Naive thymus-derived CD4-positive, alpha-beta T cell (primary cell): ENCODE results near the gene PARN. TPM values are rescaled to one million over a fixed set of nuclear protein-coding genes. Genes with fewer than 3 reads are reported as not detected.
A peak's percentile ranks its signal among the peaks of the same experiment; 100 is the strongest.
"Not testable (repeated sequence)": the region's sequence is repeated elsewhere in the genome, so short reads cannot be mapped to it uniquely, and the experiment has no call there.

Source experiments
- ATAC-seq: fragments of 150-1000 bp; cut with Tn5 transposase; 2 replicates; pipeline ENCODE4 v1.10.0; 2021; ENCODE audit warnings: mild to moderate bottlenecking, moderate library complexity
- CTCF ChIA-PET: fragments of 350-600 bp; sonication (Branson Sonifier 250); formaldehyde crosslinking; loops from one replicate; lab custom pipeline; 2021; ENCODE audit warnings: antibody characterized with exemption; lab: Charles Lee
- POLR2A ChIA-PET: fragments of 350-600 bp; sonication (Branson Sonifier 250); formaldehyde crosslinking; loops from one replicate; lab custom pipeline; 2021; ENCODE audit warnings: antibody characterized with exemption, inconsistent platforms; lab: Charles Lee
- DNase-seq, 9 donors: peaks; one replicate each; pipeline versions ENCODE4 v3.0.0 to v3.0.0-alpha.2; 2020 to 2022; ENCODE audit warnings: mixed read lengths in 1 of 9
- H3K27ac ChIP-seq: one replicate; pipeline ENCODE4 v1.7.0; 2013; ENCODE audit warnings: mild to moderate bottlenecking, low read depth, low read length, moderate library complexity
- H3K27me3 ChIP-seq, 2 donors: one replicate each; pipeline ENCODE4 v1.7.0; 2013; ENCODE audit warnings: low read length in 2 of 2, mild to moderate bottlenecking in 2 of 2, moderate library complexity in 2 of 2; ENCODE audit not compliant: control insufficient read depth in 2 of 2, insufficient read depth in 2 of 2
- H3K36me3 ChIP-seq, 3 experiments: 1 replicate in 2 of 3; 2 replicates in 1 of 3; pipeline ENCODE4 v1.7.0; 2013; ENCODE audit warnings: low read length in 3 of 3, mild to moderate bottlenecking in 3 of 3, moderate library complexity in 1 of 3; ENCODE audit not compliant: insufficient read depth in 3 of 3, control insufficient read depth in 2 of 3
- H3K4me1 ChIP-seq, 2 donors: one replicate each; pipeline ENCODE4 v1.7.0; 2013; ENCODE audit warnings: low read length in 2 of 2, mild to moderate bottlenecking in 2 of 2, moderate library complexity in 1 of 2; ENCODE audit not compliant: control insufficient read depth in 2 of 2, insufficient read depth in 2 of 2
- H3K4me3 ChIP-seq: 2 replicates; pipeline ENCODE4 v1.7.0; 2013; ENCODE audit warnings: mild to moderate bottlenecking, low read length
- H3K9me3 ChIP-seq, 3 experiments: 1 replicate in 2 of 3; 2 replicates in 1 of 3; pipeline ENCODE4 v1.7.0; 2013; ENCODE audit warnings: low read length in 3 of 3; ENCODE audit not compliant: control insufficient read depth in 2 of 3
- H3K27ac Mint-ChIP-seq, 9 donors: one replicate each; pipeline ENCODE4 v1.8.0; 2020 to 2022; ENCODE audit warnings: mixed read lengths in 9 of 9, mild to moderate bottlenecking in 8 of 9, moderate library complexity in 5 of 9, inconsistent platforms in 2 of 9
- H3K27me3 Mint-ChIP-seq, 5 donors: one replicate each; pipeline ENCODE4 v1.8.0; 2021 to 2022; ENCODE audit warnings: mixed read lengths in 5 of 5, mild to moderate bottlenecking in 1 of 5
- H3K36me3 Mint-ChIP-seq, 5 donors: one replicate each; pipeline ENCODE4 v1.8.0; 2020 to 2022; ENCODE audit warnings: mixed read lengths in 5 of 5, mild to moderate bottlenecking in 3 of 5, inconsistent platforms in 1 of 5
- H3K4me1 Mint-ChIP-seq, 7 donors: one replicate each; pipeline ENCODE4 v1.8.0; 2020 to 2022; ENCODE audit warnings: mixed read lengths in 7 of 7, mild to moderate bottlenecking in 3 of 7, inconsistent platforms in 1 of 7
- H3K4me3 Mint-ChIP-seq, 10 donors: one replicate each; pipeline ENCODE4 v1.8.0; 2020 to 2022; ENCODE audit warnings: mild to moderate bottlenecking in 10 of 10, mixed read lengths in 10 of 10, moderate library complexity in 6 of 10, inconsistent platforms in 2 of 10
- H3K9me3 Mint-ChIP-seq, 11 donors: one replicate each; pipeline ENCODE4 v1.8.0; 2020 to 2022; ENCODE audit warnings: mixed read lengths in 11 of 11, mild to moderate bottlenecking in 4 of 11, inconsistent platforms in 1 of 11, moderate library complexity in 1 of 11
- intact Hi-C, 2 donors: fragments of 100-400 bp; cut with micrococcal nuclease; formaldehyde crosslinking; loops; one replicate each; pipeline ENCODE4 v1.15.1; 2023
- polyA plus RNA-seq, 2 donors: library from polyadenylated mRNA; unstranded; fragments of 300-500 nt; fragmentation: Illumina TruSeq; gene quantifications; one replicate each; pipeline ENCODE4 v1.2.3, GENCODE V29; 2021
- total RNA-seq, 6 experiments: library from RNA in 5 of 6; stranded (reverse) in 5 of 6; gene quantifications; 1 replicate in 5 of 6; 2 replicates in 1 of 6; pipeline ENCODE4 v1.2.3 and lab custom pipeline; 2021 to 2026

Gene PARN
- total and polyA plus RNA-seq, 7 experiments from 2014 or later = 41.6 to 51.4 (median 46.9) TPM

GRCh38 chr16:14649816-14650215 is 19.8 kb upstream of the PARN start:
- peak overlapping the region in 3 of 9 donors; percentile 8 to 32 (median 15) for H3K27ac Mint-ChIP-seq
- H3K27me3 Mint-ChIP-seq = no peaks in the 10 kb centered on the region
- H3K4me1 ChIP-seq = no peaks in the 10 kb centered on the region
- H3K9me3 ChIP-seq = no peaks in the 10 kb centered on the region
- no peak overlapping the region for H3K27ac ChIP-seq
- no peaks in the 10 kb centered on the region for H3K4me1 Mint-ChIP-seq
- CTCF ChIA-PET = no interaction called here
- POLR2A ChIA-PET = no interaction called here
- peaks cover 10 to 82% (median 23%) of the 10 kb centered on the region in 3 experiments for H3K36me3 ChIP-seq
- no peak for ATAC-seq
- intact Hi-C loops = no loop called here
- peaks cover 0 to 22% (median 11%) of the 10 kb centered on the region in 5 donors for H3K36me3 Mint-ChIP-seq
- no peaks in the 10 kb centered on the region for H3K9me3 Mint-ChIP-seq
- no peak overlapping the region for H3K4me3 Mint-ChIP-seq
- H3K4me3 ChIP-seq = no peak overlapping the region
- DNase-seq = no peak
- H3K27me3 ChIP-seq = no peaks in the 10 kb centered on the region

GRCh38 chr16:14641926-14642325 is 11.9 kb upstream of the PARN start:
- intact Hi-C loops = no loop called here
- Mint-ChIP-seq H3K9me3 (no peaks in the 10 kb centered on the region), H3K36me3 (peaks cover 0 to 15% (median 0%) of the 10 kb centered on the region in 5 donors), H3K27me3 (no peaks in the 10 kb centered on the region), H3K4me1 (peaks cover 0 to 38% (median 27%) of the 10 kb centered on the region in 7 donors), H3K4me3 (no peak overlapping the region), H3K27ac (peak overlapping the region in 5 of 9 donors; percentile 21 to 65 (median 51))
- Histone ChIP-seq H3K9me3 (no peaks in the 10 kb centered on the region), H3K27ac (no peak overlapping the region), H3K4me1 (no peaks in the 10 kb centered on the region), H3K27me3 (no peaks in the 10 kb centered on the region), H3K36me3 (peaks cover 0 to 65% (median 11%) of the 10 kb centered on the region in 3 experiments), H3K4me3 (no peak overlapping the region)
- DNase-seq (no peak), ATAC-seq (no peak)
- ChIA-PET POLR2A (no interaction called here), CTCF (no interaction called here)

- peaks cover 0 to 58% (median 11%) of the 10 kb centered on the region in 3 experiments for H3K36me3 ChIP-seq
- H3K27me3 ChIP-seq = no peaks in the 10 kb centered on the region
- H3K27ac ChIP-seq = no peak overlapping the region
- no peaks in the 10 kb centered on the region for H3K4me1 ChIP-seq
- ChIA-PET CTCF (no interaction called here), POLR2A (no interaction called here)
- Mint-ChIP-seq H3K36me3 (peaks cover 0 to 15% (median 0%) of the 10 kb centered on the region in 5 donors), H3K27ac (peak overlapping the region in 3 of 9 donors; percentile 23 to 78 (median 63)), H3K9me3 (no peaks in the 10 kb centered on the region), H3K27me3 (no peaks in the 10 kb centered on the region), H3K4me3 (no peak overlapping the region), H3K4me1 (peaks cover 4 to 45% (median 34%) of the 10 kb centered on the region in 7 donors)
- intact Hi-C loops = no loop called here
- DNase-seq (no peak), ATAC-seq (no peak)
- H3K4me3 ChIP-seq = no peak overlapping the region
- H3K9me3 ChIP-seq = no peaks in the 10 kb centered on the region
These were observed 11.1 kb upstream of the PARN start for GRCh38 chr16:14641206-14641605.

- Mint-ChIP-seq H3K4me1 (peaks cover 9 to 50% (median 39%) of the 10 kb centered on the region in 7 donors), H3K9me3 (no peaks in the 10 kb centered on the region), H3K4me3 (no peak overlapping the region), H3K36me3 (peaks cover 0 to 19% (median 0%) of the 10 kb centered on the region in 5 donors), H3K27ac (peak overlapping the region in 7 of 9 donors; percentile 8 to 78 (median 45)), H3K27me3 (no peaks in the 10 kb centered on the region)
- Histone ChIP-seq H3K27ac (no peak overlapping the region), H3K4me3 (no peak overlapping the region), H3K36me3 (peaks cover 0 to 52% (median 7%) of the 10 kb centered on the region in 3 experiments), H3K9me3 (no peaks in the 10 kb centered on the region), H3K4me1 (no peaks in the 10 kb centered on the region), H3K27me3 (no peaks in the 10 kb centered on the region)
- ATAC-seq (peak; percentile 38), DNase-seq (no peak)
- CTCF ChIA-PET = no interaction called here
- intact Hi-C loops = no loop called here
- POLR2A ChIA-PET = no interaction called here
These were observed 10.5 kb upstream of the PARN start for GRCh38 chr16:14640538-14640937.

GRCh38 chr16:14636951-14637240 is 6.8 kb upstream of the PARN start:
- H3K4me3 ChIP-seq, H3K9me3 ChIP-seq, DNase-seq, H3K27ac ChIP-seq, CTCF ChIA-PET, H3K27me3 Mint-ChIP-seq, H3K4me3 Mint-ChIP-seq, H3K27me3 ChIP-seq, POLR2A ChIA-PET, H3K9me3 Mint-ChIP-seq, ATAC-seq: not testable (repeated sequence)
- Mint-ChIP-seq H3K36me3 (peaks cover 0 to 19% (median 0%) of the 10 kb centered on the region in 5 donors), H3K4me1 (peaks cover 20 to 69% (median 55%) of the 10 kb centered on the region in 7 donors), H3K27ac (peak overlapping the region in 1 of 9 donors; percentile 48)
- Histone ChIP-seq H3K4me1 (peaks cover 18 to 26% of the 10 kb centered on the region in 2 donors), H3K36me3 (peaks cover 0 to 37% (median 0%) of the 10 kb centered on the region in 3 experiments)
- intact Hi-C loops = loop anchor here in 1 of 2 donors (10.0 kb wide), 1 partner anchor 1328 kb away; no protein-coding TSS in a partner anchor

GRCh38 chr16:14636179-14636950 is 6.3 kb upstream of the PARN start:
- H3K27me3 Mint-ChIP-seq, H3K27me3 ChIP-seq, DNase-seq, H3K4me3 ChIP-seq, H3K27ac ChIP-seq, ATAC-seq, H3K9me3 Mint-ChIP-seq, H3K9me3 ChIP-seq, CTCF ChIA-PET, POLR2A ChIA-PET: not testable (repeated sequence)
- Mint-ChIP-seq H3K4me3 (peak overlapping the region in 6 of 10 donors; percentile 10 to 96 (median 28)), H3K4me1 (peaks cover 20 to 72% (median 58%) of the 10 kb centered on the region in 7 donors), H3K36me3 (peaks cover 0 to 19% (median 0%) of the 10 kb centered on the region in 5 donors), H3K27ac (peak overlapping the region in 5 of 9 donors; percentile 3 to 94 (median 53))
- intact Hi-C loops = loop anchor here in 1 of 2 donors (10.0 kb wide), 1 partner anchor 1328 kb away; no protein-coding TSS in a partner anchor
- peaks cover 23 to 29% of the 10 kb centered on the region in 2 donors for H3K4me1 ChIP-seq
- H3K36me3 ChIP-seq = peaks cover 0 to 37% (median 0%) of the 10 kb centered on the region in 3 experiments
